LoVo (cell line): Measurements from ENCODE around the gene AHI1.
"Not testable (repeated sequence)": the region's sequence is repeated elsewhere in the genome, so short reads cannot be mapped to it uniquely, and the experiment has no call there.

Source experiments
- DNase-seq: peaks from one replicate; pipeline ENCODE4 v3.0.0-alpha.2; 2016; ENCODE audit warnings: low spot score

AHI1 gene

GRCh38 chr6:135390458-135390857 is 107.1 kb downstream of the AHI1 start:
- no peak for DNase-seq

GRCh38 chr6:135385299-135385698 is 112.2 kb downstream of the AHI1 start:
- DNase-seq, result no peak

- no peak for DNase-seq
These were observed 113.8 kb downstream of the AHI1 start for GRCh38 chr6:135383766-135384165.

- no peak for DNase-seq
These were observed 114.2 kb downstream of the AHI1 start for GRCh38 chr6:135383301-135383700.

GRCh38 chr6:135382182-135382628 is 115.3 kb downstream of the AHI1 start:
- DNase-seq, result no peak

GRCh38 chr6:135380793-135381192 is 116.7 kb downstream of the AHI1 start:
- no peak for DNase-seq

GRCh38 chr6:135379647-135380046 is 117.9 kb downstream of the AHI1 start:
- no peak for DNase-seq

GRCh38 chr6:135372758-135373157 is 124.8 kb downstream of the AHI1 start:
- no peak for DNase-seq

GRCh38 chr6:135363622-135364021 is 133.9 kb downstream of the AHI1 start:
- not testable (repeated sequence) for DNase-seq

- DNase-seq, result no peak
These were observed 135.4 kb downstream of the AHI1 start for GRCh38 chr6:135362124-135362523.

GRCh38 chr6:135360222-135360621 is 137.3 kb downstream of the AHI1 start:
- no peak for DNase-seq

- DNase-seq, result no peak
These were observed 138.6 kb downstream of the AHI1 start for GRCh38 chr6:135358985-135359384.

GRCh38 chr6:135358251-135358821 is 139.2 kb downstream of the AHI1 start:
- no peak for DNase-seq

- no peak for DNase-seq
These were observed 143.1 kb downstream of the AHI1 start for GRCh38 chr6:135354407-135354806.

- DNase-seq, result no peak
These were observed 144.4 kb downstream of the AHI1 start for GRCh38 chr6:135353113-135353512.

GRCh38 chr6:135351635-135352034 is 145.9 kb downstream of the AHI1 start:
- DNase-seq, result no peak

GRCh38 chr6:135347887-135348286 is 149.7 kb downstream of the AHI1 start:
- no peak for DNase-seq

- DNase-seq, result no peak
These were observed 150.8 kb downstream of the AHI1 start for GRCh38 chr6:135346747-135347146.

- no peak for DNase-seq
These were observed 153.0 kb downstream of the AHI1 start for GRCh38 chr6:135344526-135344925.

- not testable (repeated sequence) for DNase-seq
These were observed 157.6 kb downstream of the AHI1 start for GRCh38 chr6:135339920-135340319.

GRCh38 chr6:135334169-135334568 is 163.4 kb downstream of the AHI1 start:
- no peak for DNase-seq

- DNase-seq, result no peak
These were observed 166.5 kb downstream of the AHI1 start for GRCh38 chr6:135331002-135331401.

GRCh38 chr6:135329851-135330803 is 167.4 kb downstream of the AHI1 start:
- no peak for DNase-seq
